ENCODE results near the gene LSM5.

DNA sequence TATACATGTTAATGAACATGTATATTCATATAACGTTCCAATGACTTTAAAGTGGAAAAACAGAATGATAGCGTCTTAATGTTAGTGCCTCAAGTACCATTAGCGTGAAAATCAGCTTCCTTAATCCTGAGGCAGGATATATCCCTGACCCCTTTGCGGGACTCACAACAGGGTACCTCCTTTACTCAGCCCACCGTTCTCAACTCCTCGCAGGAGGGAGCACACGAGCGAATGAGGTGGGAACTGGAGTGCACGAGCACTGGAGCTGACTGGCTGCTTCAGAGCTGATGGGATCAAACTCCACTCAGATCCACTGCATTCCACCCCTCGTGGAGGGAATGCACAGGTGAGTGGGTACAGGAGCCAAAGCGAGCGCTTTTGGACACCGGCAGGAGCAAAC, 41.2 kb upstream of the LSM5 start:
- TF ChIP-seq, protein P1, sequence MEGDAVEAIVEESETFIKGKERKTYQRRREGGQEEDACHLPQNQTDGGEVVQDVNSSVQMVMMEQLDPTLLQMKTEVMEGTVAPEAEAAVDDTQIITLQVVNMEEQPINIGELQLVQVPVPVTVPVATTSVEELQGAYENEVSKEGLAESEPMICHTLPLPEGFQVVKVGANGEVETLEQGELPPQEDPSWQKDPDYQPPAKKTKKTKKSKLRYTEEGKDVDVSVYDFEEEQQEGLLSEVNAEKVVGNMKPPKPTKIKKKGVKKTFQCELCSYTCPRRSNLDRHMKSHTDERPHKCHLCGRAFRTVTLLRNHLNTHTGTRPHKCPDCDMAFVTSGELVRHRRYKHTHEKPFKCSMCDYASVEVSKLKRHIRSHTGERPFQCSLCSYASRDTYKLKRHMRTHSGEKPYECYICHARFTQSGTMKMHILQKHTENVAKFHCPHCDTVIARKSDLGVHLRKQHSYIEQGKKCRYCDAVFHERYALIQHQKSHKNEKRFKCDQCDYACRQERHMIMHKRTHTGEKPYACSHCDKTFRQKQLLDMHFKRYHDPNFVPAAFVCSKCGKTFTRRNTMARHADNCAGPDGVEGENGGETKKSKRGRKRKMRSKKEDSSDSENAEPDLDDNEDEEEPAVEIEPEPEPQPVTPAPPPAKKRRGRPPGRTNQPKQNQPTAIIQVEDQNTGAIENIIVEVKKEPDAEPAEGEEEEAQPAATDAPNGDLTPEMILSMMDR (IDR thresholded peaks at IDR 0.05 in 2 of 3, conservative IDR thresholded peaks at IDR 0.05 in 1 of 3; ENCODE audit: insufficient read depth in 2 of 3, low read depth in 1 of 3, low read length in 3 of 3) = no peak
- TF ChIP-seq FOXA1 (IDR thresholded peaks at IDR 0.05; ENCODE audit: borderline replicate concordance) (no peak), CC2D1A (IDR thresholded peaks at IDR 0.05) (no peak), HDAC6 (IDR thresholded peaks at IDR 0.05; ENCODE audit: low read depth, low read length) (no peak), MYC (IDR thresholded peaks at IDR 0.05; ENCODE audit: low read depth, low read length) (no peak), MYC (CRISPR knock-in tag; IDR thresholded peaks at IDR 0.05; ENCODE audit: borderline replicate concordance, low read depth) (no peak), BCOR (IDR thresholded peaks at IDR 0.05) (no peak), CHD2 (IDR thresholded peaks at IDR 0.05; ENCODE audit: low read depth, low read length) (no peak), KAT8 (IDR thresholded peaks at IDR 0.05; ENCODE audit: low read depth) (no peak), PHB2 (IDR thresholded peaks at IDR 0.05; ENCODE audit: low read depth) (no peak)
- TF ChIP-seq, protein P2, sequence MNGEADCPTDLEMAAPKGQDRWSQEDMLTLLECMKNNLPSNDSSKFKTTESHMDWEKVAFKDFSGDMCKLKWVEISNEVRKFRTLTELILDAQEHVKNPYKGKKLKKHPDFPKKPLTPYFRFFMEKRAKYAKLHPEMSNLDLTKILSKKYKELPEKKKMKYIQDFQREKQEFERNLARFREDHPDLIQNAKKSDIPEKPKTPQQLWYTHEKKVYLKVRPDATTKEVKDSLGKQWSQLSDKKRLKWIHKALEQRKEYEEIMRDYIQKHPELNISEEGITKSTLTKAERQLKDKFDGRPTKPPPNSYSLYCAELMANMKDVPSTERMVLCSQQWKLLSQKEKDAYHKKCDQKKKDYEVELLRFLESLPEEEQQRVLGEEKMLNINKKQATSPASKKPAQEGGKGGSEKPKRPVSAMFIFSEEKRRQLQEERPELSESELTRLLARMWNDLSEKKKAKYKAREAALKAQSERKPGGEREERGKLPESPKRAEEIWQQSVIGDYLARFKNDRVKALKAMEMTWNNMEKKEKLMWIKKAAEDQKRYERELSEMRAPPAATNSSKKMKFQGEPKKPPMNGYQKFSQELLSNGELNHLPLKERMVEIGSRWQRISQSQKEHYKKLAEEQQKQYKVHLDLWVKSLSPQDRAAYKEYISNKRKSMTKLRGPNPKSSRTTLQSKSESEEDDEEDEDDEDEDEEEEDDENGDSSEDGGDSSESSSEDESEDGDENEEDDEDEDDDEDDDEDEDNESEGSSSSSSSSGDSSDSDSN (IDR thresholded peaks at IDR 0.05; ENCODE audit: borderline replicate concordance in 1 of 2, low read depth in 2 of 2, low read length in 2 of 2) = no peak

All from K562 (cell line).